SU-DHL-6 (cell line): ENCODE measurements around the gene TMEM229A.
"Not testable (repeated sequence)": the region's sequence is repeated elsewhere in the genome, so short reads cannot be mapped to it uniquely, and the experiment has no call there.

Source experiments
- H2AFZ ChIP-seq: fragments of 200-600 bp; sonication (generic); 2 replicates; pipeline ENCODE4 v1.6.1; 2014; ENCODE audit warnings: low read depth, mild to moderate bottlenecking, moderate library complexity, mixed read lengths, antibody characterized with exemption, low read length; ENCODE audit not compliant: severe bottlenecking
- H3F3A ChIP-seq: fragments of 200-600 bp; shearing (Covaris generic); 2 replicates; pipeline ENCODE4 v1.6.0; 2016; ENCODE audit warnings: antibody characterized with exemption, mild to moderate bottlenecking; ENCODE audit not compliant: insufficient read depth
- H3K27ac ChIP-seq: fragments of 200-600 bp; sonication (generic); 2 replicates; pipeline ENCODE4 v1.5.1; 2016; ENCODE audit warnings: low read depth, mild to moderate bottlenecking, low read length, moderate library complexity, mixed read lengths
- H3K27me3 ChIP-seq: fragments of 200-600 bp; sonication (generic), shearing (Covaris generic); 2 replicates; pipeline ENCODE4 v1.6.0; 2014; ENCODE audit warnings: mild to moderate bottlenecking, low read length
- H3K36me3 ChIP-seq: fragments of 200-600 bp; sonication (generic); 2 replicates; pipeline ENCODE4 v1.6.1; 2014; ENCODE audit warnings: mild to moderate bottlenecking, low read length, mixed read lengths
- H3K4me2 ChIP-seq: fragments of 300-600, 200-600 bp; shearing (Covaris generic), sonication (generic); 2 replicates; pipeline ENCODE4 v1.6.0; 2014; ENCODE audit warnings: low read length, low read depth, mild to moderate bottlenecking; ENCODE audit not compliant: poor library complexity, severe bottlenecking
- H3K4me3 ChIP-seq: fragments of 200-600 bp; sonication (generic); 2 replicates; pipeline ENCODE4 v1.5.1; 2014; ENCODE audit warnings: antibody characterized with exemption, low read length, mild to moderate bottlenecking, mixed read lengths; ENCODE audit not compliant: insufficient read depth, poor library complexity, severe bottlenecking
- H3K79me2 ChIP-seq: fragments of 200-600 bp; sonication (generic); 2 replicates; pipeline ENCODE4 v1.6.1; 2014; ENCODE audit warnings: mild to moderate bottlenecking, low read length, moderate library complexity; ENCODE audit not compliant: insufficient read depth
- H3K9ac ChIP-seq: fragments of 200-600 bp; sonication (generic); 2 replicates; pipeline ENCODE4 v1.7.0; 2014; ENCODE audit warnings: mild to moderate bottlenecking, low read length
- H3K9me2 ChIP-seq: fragments of 200-600 bp; sonication (generic); replicated peaks from 2 replicates; pipeline ENCODE4 v1.6.1; 2014; ENCODE audit warnings: low read length; ENCODE audit not compliant: insufficient read depth
- H3K9me3 ChIP-seq: fragments of 200-600 bp; sonication (generic); 2 replicates; pipeline ENCODE4 v1.6.1; 2014; ENCODE audit warnings: low read length, mixed read lengths; ENCODE audit not compliant: insufficient read depth
- H4K20me1 ChIP-seq: fragments of 200-600 bp; sonication (generic); 2 replicates; pipeline ENCODE4 v1.6.1; 2014; ENCODE audit warnings: low read depth, mild to moderate bottlenecking, antibody characterized with exemption, low read length, moderate library complexity, mixed read lengths
- EZH2phosphoT487 ChIP-seq: fragments of 200-600 bp; sonication (generic), shearing (Covaris generic); conservative IDR thresholded peaks from 2 replicates; pipeline ENCODE4 v1.6.1; 2018; ENCODE audit warnings: mild to moderate bottlenecking, antibody characterized with exemption, low read length, moderate library complexity, mixed read lengths
- TF ChIP-seq, protein P1 (sequence below): fragments of 200-600 bp; sonication (generic); IDR thresholded peaks from one replicate; pipeline ENCODE4 v1.5.1; 2017; ENCODE audit warnings: antibody characterized with exemption, mild to moderate bottlenecking, low read length, moderate library complexity; ENCODE audit not compliant: insufficient read depth, poor library complexity, severe bottlenecking

Gene TMEM229A

DNA sequence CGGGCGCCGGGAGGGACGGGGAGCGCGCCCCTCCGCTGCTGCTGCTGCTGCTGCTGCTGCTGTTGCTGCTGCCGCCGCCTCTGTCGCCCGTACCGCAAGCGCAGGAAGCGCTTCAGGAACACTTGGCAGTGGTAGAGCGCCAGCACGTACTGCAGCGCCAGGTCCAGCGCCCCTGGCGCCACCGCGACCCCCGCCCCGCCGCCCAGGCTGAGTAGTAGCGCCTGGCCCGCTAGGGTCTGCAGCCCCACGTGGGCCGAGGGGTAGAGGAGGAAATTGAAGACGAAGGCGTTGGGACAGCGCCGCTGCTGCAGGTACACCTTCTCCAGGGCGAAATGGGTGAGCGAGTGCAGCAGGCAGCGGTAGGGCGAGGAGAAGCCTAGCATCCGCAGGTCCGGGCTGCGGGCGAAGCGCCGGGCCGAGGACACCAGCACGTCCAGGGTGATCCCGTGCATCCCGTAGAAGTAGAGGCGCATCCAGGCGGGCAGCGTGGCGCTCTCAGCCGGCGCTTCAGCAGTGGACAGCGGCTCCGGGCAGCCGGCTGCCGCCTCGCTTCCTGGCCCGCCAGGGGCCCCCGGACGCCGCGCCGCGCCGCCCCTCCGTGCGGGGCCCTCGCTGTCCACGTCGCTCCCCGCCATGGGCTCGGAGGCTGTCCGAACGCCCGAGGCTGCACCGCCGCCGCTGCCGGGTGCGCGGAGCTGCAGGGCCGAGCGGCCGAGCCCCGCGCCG is at the start of gene TMEM229A:
Gene TMEM229A, minus strand, starts transcription at position 699 of the 726 bp plus-strand sequence. Its CDS starts 64 bp downstream, at position 635.
- Histone ChIP-seq H3K4me3 (no peak within 1 kb of the TSS), H3K79me2 (no peaks in the 10 kb centered on the region), H3K36me3 (no peaks in the 10 kb centered on the region), H3K27ac (no peak within 1 kb of the TSS), H3K9ac (no peak within 1 kb of the TSS), H3K9me2 (no peaks in the 10 kb centered on the region), H4K20me1 (no peaks in the 10 kb centered on the region), H3F3A (no peaks in the 10 kb centered on the region), H3K27me3 (no peaks in the 10 kb centered on the region), H2AFZ (no peak within 1 kb of the TSS), H3K4me2 (no peak within 1 kb of the TSS), H3K9me3 (no peaks in the 10 kb centered on the region)
- no peak for TF ChIP-seq EZH2phosphoT487
- TF ChIP-seq, protein P1, sequence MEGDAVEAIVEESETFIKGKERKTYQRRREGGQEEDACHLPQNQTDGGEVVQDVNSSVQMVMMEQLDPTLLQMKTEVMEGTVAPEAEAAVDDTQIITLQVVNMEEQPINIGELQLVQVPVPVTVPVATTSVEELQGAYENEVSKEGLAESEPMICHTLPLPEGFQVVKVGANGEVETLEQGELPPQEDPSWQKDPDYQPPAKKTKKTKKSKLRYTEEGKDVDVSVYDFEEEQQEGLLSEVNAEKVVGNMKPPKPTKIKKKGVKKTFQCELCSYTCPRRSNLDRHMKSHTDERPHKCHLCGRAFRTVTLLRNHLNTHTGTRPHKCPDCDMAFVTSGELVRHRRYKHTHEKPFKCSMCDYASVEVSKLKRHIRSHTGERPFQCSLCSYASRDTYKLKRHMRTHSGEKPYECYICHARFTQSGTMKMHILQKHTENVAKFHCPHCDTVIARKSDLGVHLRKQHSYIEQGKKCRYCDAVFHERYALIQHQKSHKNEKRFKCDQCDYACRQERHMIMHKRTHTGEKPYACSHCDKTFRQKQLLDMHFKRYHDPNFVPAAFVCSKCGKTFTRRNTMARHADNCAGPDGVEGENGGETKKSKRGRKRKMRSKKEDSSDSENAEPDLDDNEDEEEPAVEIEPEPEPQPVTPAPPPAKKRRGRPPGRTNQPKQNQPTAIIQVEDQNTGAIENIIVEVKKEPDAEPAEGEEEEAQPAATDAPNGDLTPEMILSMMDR = no peak

DNA sequence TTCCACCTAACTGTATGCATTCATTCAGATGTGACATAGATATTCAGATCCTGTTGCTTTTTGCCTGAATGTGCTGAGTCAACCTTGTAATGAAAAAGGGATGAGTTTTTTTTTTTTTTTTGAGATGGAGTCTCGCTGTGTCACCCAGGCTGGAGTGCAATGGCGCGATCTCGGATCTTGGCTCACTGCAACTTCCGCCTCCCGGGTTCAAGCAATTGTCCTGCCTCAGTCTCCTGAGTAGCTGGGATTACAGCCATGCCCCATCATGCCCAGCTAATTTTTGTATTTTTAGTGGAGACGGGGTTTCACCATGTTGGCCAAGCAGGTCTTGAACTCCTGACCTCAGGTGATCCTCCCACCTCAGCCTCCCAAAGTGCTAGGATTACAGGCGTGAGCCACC is 49.4 kb upstream of the TMEM229A start:
- H2AFZ ChIP-seq, H3K27me3 ChIP-seq, H4K20me1 ChIP-seq, H3K9me2 ChIP-seq, H3K4me3 ChIP-seq, H3K79me2 ChIP-seq, H3K27ac ChIP-seq, H3K9me3 ChIP-seq, H3K36me3 ChIP-seq, H3K4me2 ChIP-seq, H3F3A ChIP-seq, H3K9ac ChIP-seq: not testable (repeated sequence)

DNA sequence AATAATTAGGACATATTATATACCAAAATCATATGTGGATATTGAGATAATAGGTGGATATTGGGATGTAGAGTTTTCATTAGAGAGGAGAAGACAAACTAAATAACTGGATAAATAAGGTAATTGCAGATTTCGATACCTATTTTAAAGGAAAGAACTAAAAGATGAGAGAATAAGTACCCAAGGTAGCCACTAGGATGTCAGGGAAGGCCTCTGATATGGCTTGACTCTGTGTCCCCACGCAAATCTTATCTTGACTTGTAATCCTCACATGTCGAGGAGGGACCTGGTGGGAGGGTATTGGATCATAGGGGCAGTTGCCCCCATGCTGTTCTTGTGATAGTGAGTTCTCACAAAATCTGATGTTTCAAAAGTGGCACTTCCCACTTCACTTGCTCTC is 44.7 kb upstream of the TMEM229A start:
- no peak for TF ChIP-seq EZH2phosphoT487
- TF ChIP-seq, protein P1 = no peak
- no peak overlapping the region for H2AFZ ChIP-seq
- H3K9me3 ChIP-seq = no peaks in the 10 kb centered on the region; the same call in 1 of the 2 replicates
- H3K27me3 ChIP-seq = no peaks in the 10 kb centered on the region
- H3K9me2 ChIP-seq = no peaks in the 10 kb centered on the region
- H3K9ac ChIP-seq = no peak overlapping the region
- no peaks in the 10 kb centered on the region for H3K79me2 ChIP-seq
- H3F3A ChIP-seq = no peaks in the 10 kb centered on the region
- no peaks in the 10 kb centered on the region for H3K36me3 ChIP-seq
- H3K27ac ChIP-seq = no peak overlapping the region
- no peaks in the 10 kb centered on the region for H4K20me1 ChIP-seq
- H3K4me2 ChIP-seq = no peak overlapping the region
- H3K4me3 ChIP-seq = no peak overlapping the region

DNA sequence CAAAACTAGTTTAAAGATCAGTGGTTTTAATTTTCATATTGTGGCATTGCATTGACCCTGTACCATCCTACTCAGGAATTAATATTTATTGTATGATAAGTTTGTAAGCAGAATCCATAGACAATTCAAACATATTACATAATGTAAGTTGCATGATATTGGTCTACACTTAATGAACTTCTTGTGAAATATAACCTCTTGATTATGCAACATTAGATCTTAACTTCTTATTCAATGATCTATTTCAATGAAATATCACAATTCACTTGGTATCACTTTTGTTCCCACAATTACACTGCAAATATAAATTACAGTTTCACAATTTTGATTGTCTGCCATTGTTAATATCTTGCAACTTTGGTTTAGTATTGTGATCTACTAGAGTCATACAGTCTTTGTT is 44.0 kb upstream of the TMEM229A start:
- TF ChIP-seq, protein P1 = no peak
- no peak for TF ChIP-seq EZH2phosphoT487
- Histone ChIP-seq H3K27ac (no peak overlapping the region), H3K9me2 (no peaks in the 10 kb centered on the region)

More for the DNA sequence above, 44.0 kb upstream of the TMEM229A start:
- Histone ChIP-seq H4K20me1 (no peaks in the 10 kb centered on the region), H3K79me2 (no peaks in the 10 kb centered on the region), H3K27me3 (no peaks in the 10 kb centered on the region), H3K9ac (no peak overlapping the region), H3K9me3 (no peaks in the 10 kb centered on the region; the same call in 1 of the 2 replicates), H3K4me3 (no peak overlapping the region), H3K4me2 (no peak overlapping the region), H2AFZ (no peak overlapping the region), H3F3A (no peaks in the 10 kb centered on the region), H3K36me3 (no peaks in the 10 kb centered on the region)
